Measurements from ENCODE around the gene SP100. TPM values are rescaled to one million over a fixed set of nuclear protein-coding genes. Genes with fewer than 3 reads are reported as not detected.

Gene SP100
- under 1 TPM; 0.11 to 0.70 TPM for total RNA-seq
- polyA plus RNA-seq (2013, experiment 1 of 2) = not detected
- 0.50 TPM for polyA plus RNA-seq (2013, experiment 2 of 2)
- long read RNA-seq, experiment 1 = 0 reads
- long read RNA-seq, experiment 2 = 0 reads
- long read RNA-seq, experiment 3, partial matches to known transcripts = 0 of 1 reads
- long read RNA-seq, experiment 3, other reads (novel, unspliced or antisense) = 1 of 1 reads
- long read RNA-seq, experiment 4 = 0 reads

DNA sequence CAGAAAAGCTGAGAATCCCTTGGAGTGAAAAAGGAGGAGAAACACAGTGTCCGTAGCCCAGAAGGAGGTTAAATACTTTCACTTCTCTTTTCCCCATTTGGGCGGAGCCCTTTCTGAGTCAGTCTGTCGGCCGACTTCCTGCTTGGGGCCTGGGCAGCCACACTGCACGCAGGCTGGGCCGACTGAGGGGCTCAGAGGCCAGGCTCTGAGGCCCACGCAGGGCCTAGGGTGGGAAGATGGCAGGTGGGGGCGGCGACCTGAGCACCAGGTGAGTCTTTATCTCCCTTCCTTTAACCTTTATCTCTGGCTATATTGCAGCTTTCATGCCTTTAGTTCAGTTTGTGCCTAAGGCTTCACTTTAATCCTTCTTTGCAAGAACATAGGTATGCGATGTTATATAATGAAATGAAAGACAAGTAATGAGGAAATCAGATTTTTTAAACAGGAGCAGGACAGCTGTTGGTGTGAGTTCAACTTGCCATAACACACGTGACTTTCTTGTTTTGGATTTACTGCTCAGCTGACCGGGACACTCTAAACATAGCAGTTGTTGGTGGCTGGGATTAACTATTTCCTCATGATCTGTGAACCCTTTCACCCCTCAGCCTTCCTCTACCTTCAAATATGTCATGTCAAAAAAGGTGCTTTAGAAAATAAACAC lies at the start of gene SP100:
TSS of gene SP100 (plus strand) at position 141 of the 661 bp plus-strand sequence. CDS start at position 237, 96 bp downstream.
- H3K36me3 ChIP-seq (ENCODE audit: control insufficient read depth, insufficient read depth, low read length) = no peaks in the 10 kb centered on the region
- TF ChIP-seq, protein P1, sequence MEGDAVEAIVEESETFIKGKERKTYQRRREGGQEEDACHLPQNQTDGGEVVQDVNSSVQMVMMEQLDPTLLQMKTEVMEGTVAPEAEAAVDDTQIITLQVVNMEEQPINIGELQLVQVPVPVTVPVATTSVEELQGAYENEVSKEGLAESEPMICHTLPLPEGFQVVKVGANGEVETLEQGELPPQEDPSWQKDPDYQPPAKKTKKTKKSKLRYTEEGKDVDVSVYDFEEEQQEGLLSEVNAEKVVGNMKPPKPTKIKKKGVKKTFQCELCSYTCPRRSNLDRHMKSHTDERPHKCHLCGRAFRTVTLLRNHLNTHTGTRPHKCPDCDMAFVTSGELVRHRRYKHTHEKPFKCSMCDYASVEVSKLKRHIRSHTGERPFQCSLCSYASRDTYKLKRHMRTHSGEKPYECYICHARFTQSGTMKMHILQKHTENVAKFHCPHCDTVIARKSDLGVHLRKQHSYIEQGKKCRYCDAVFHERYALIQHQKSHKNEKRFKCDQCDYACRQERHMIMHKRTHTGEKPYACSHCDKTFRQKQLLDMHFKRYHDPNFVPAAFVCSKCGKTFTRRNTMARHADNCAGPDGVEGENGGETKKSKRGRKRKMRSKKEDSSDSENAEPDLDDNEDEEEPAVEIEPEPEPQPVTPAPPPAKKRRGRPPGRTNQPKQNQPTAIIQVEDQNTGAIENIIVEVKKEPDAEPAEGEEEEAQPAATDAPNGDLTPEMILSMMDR (conservative IDR thresholded peaks at IDR 0.05) = no peak
- 77 to 89% methylated on average over 4 to 12 of the region's 12 CpGs for WGBS, 2 experiments (ENCODE audit: insufficient coverage in 1 of 2, insufficient read length in 1 of 2)
- H3K9me3 ChIP-seq (ENCODE audit: control insufficient read depth, low read length) = no peaks in the 10 kb centered on the region
- Mint-ChIP-seq H3K4me3 (no peak within 1 kb of the TSS), H3K27me3 (ENCODE audit: insufficient read depth) (peaks cover 39% of the 10 kb centered on the region), H3K9me3 (no peaks in the 10 kb centered on the region), H3K4me1 (peaks cover 5% of the 10 kb centered on the region), H3K36me3 (ENCODE audit: low read depth) (no peaks in the 10 kb centered on the region), H3K27ac (no peak within 1 kb of the TSS)
- H3K27me3 ChIP-seq (ENCODE audit: control insufficient read depth, insufficient read depth, low read length, poor library complexity, severe bottlenecking) = peaks cover 25% of the 10 kb centered on the region
- H3K27ac ChIP-seq (ENCODE audit: low read depth, low read length) = no peak within 1 kb of the TSS
- H3K9ac ChIP-seq (ENCODE audit: extremely low read depth, low read length, poor library complexity, severe bottlenecking) = no peak within 1 kb of the TSS
- H3K4me3 ChIP-seq (ENCODE audit: low read length) = no peak within 1 kb of the TSS
- no peaks in the 10 kb centered on the region for H3K4me1 ChIP-seq (ENCODE audit: control insufficient read depth, insufficient read depth, low read length)
- no peak for DNase-seq

GRCh38 chr2:230382108-230382507 lies 33.9 kb upstream of the SP100 start:
- Mint-ChIP-seq H3K27ac (no peak overlapping the region), H3K4me1 (peaks cover 11% of the 10 kb centered on the region), H3K36me3 (ENCODE audit: low read depth) (no peaks in the 10 kb centered on the region), H3K27me3 (ENCODE audit: insufficient read depth) (no peaks in the 10 kb centered on the region), H3K4me3 (no peak overlapping the region), H3K9me3 (no peaks in the 10 kb centered on the region)
- TF ChIP-seq, protein P1 (conservative IDR thresholded peaks at IDR 0.05) = no peak
- Histone ChIP-seq H3K4me1 (ENCODE audit: control insufficient read depth, insufficient read depth, low read length) (no peaks in the 10 kb centered on the region), H3K4me3 (ENCODE audit: low read length) (no peak overlapping the region), H3K27me3 (ENCODE audit: control insufficient read depth, insufficient read depth, low read length, poor library complexity, severe bottlenecking) (no peaks in the 10 kb centered on the region), H3K9me3 (ENCODE audit: control insufficient read depth, low read length) (no peaks in the 10 kb centered on the region), H3K36me3 (ENCODE audit: control insufficient read depth, insufficient read depth, low read length) (no peaks in the 10 kb centered on the region), H3K27ac (ENCODE audit: low read depth, low read length) (no peak overlapping the region), H3K9ac (ENCODE audit: extremely low read depth, low read length, poor library complexity, severe bottlenecking) (no peak overlapping the region)
- 95 to 100% methylated on average over 2 of the region's 2 CpGs for WGBS, 2 experiments (ENCODE audit: insufficient coverage in 1 of 2, insufficient read length in 1 of 2)
- no peak for DNase-seq

DNA sequence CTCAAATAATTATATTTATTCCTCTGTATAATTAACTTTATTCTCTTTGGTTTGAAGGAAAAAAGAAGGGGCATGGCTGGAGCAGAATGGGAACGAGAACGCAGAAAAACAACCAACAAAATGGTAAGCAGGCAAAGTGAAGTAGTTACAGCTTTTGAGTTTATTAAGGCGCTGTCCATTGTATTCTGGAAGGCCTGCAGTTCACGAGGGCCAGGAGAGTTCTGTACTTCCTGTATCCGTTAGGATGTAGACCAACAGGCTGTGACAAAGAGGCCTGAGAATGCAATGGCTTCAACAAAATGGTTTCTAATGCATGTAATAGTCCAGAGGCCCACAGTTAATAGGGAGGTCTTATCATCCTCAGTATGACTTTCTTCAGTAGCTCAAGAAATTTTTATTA lies 32.5 kb upstream of the SP100 start:
- H3K36me3 Mint-ChIP-seq (ENCODE audit: low read depth) = no peaks in the 10 kb centered on the region
- Histone ChIP-seq H3K9ac (ENCODE audit: extremely low read depth, low read length, poor library complexity, severe bottlenecking) (no peak overlapping the region), H3K4me3 (ENCODE audit: low read length) (no peak overlapping the region), H3K27me3 (ENCODE audit: control insufficient read depth, insufficient read depth, low read length, poor library complexity, severe bottlenecking) (no peaks in the 10 kb centered on the region), H3K9me3 (ENCODE audit: control insufficient read depth, low read length) (no peaks in the 10 kb centered on the region), H3K36me3 (ENCODE audit: control insufficient read depth, insufficient read depth, low read length) (no peaks in the 10 kb centered on the region), H3K27ac (ENCODE audit: low read depth, low read length) (no peak overlapping the region), H3K4me1 (ENCODE audit: control insufficient read depth, insufficient read depth, low read length) (no peaks in the 10 kb centered on the region)
- no peak overlapping the region for H3K27ac Mint-ChIP-seq
- peaks cover 14% of the 10 kb centered on the region for H3K4me1 Mint-ChIP-seq
- H3K27me3 Mint-ChIP-seq (ENCODE audit: insufficient read depth) = no peaks in the 10 kb centered on the region
- no peaks in the 10 kb centered on the region for H3K9me3 Mint-ChIP-seq
- no peak overlapping the region for H3K4me3 Mint-ChIP-seq
- TF ChIP-seq, protein P1 (conservative IDR thresholded peaks at IDR 0.05) = no peak
- 90 to 91% methylated on average over 5 of the region's 5 CpGs for WGBS, 2 experiments (ENCODE audit: insufficient coverage in 1 of 2, insufficient read length in 1 of 2)
- no peak for DNase-seq

Measured in endodermal cell (in vitro differentiated cells).